BJ (cell line): ENCODE data around the gene PRDM13. TPM values are rescaled to one million over a fixed set of nuclear protein-coding genes. Genes with fewer than 3 reads are reported as not detected.

Source experiments
- CTCF ChIA-PET: fragments of 350-600 bp; formaldehyde crosslinking; extraction: SDS; loops from one replicate; lab custom pipeline; 2021; ENCODE audit warnings: antibody characterized with exemption, inconsistent platforms; lab: Yijun Ruan, JAX
- POLR2A ChIA-PET: fragments of 300-600 bp; sonication (Branson Sonifier 250); formaldehyde crosslinking; extraction: SDS; loops from one replicate; lab custom pipeline; 2021; ENCODE audit warnings: antibody characterized with exemption; lab: Charles Lee
- DNase-seq: peaks from one replicate; pipeline ENCODE4 v3.0.0-alpha.2; 2011; ENCODE audit warnings: low read depth
- H3K27me3 ChIP-seq: 2 replicates; pipeline ENCODE4 v1.6.0; 2011; ENCODE audit warnings: low read length; ENCODE audit not compliant: control insufficient read depth, insufficient read depth
- H3K36me3 ChIP-seq: 2 replicates; pipeline ENCODE4 v1.5.1; 2011; ENCODE audit warnings: low read length; ENCODE audit not compliant: control insufficient read depth, insufficient read depth
- H3K4me3 ChIP-seq: 2 replicates; pipeline ENCODE4 v1.5.1; 2011; ENCODE audit warnings: low read depth, mild to moderate bottlenecking, control low read depth, low read length
- CTCF ChIP-seq: IDR thresholded peaks from 2 replicates; pipeline ENCODE4 v1.5.1; 2011; ENCODE audit warnings: low read depth, mild to moderate bottlenecking, control low read depth, inconsistent platforms, low read length, moderate library complexity; ENCODE audit not compliant: insufficient read depth
- polyA plus RNA-seq: library from polyadenylated mRNA; depleted of rRNA; stranded (reverse); fragments of >200 nt; gene quantifications from 2 replicates; pipeline ENCODE4 v1.2.3, GENCODE V29; 2011; rRNA removed
- small RNA-seq: library from RNA; depleted of rRNA; stranded (forward); fragments of <200 nt; gene quantifications from one replicate; pipeline ENCODE3, GENCODE V24; 2012; ENCODE audit warnings: low replicate concordance, low read depth; ENCODE audit not compliant: insufficient read length

PRDM13 gene
- polyA plus RNA-seq, 1 experiment = not detected

GRCh38 chr6:99660206-99660605 is 53.6 kb downstream of the PRDM13 start:
- H3K27me3 ChIP-seq = no peaks in the 10 kb centered on the region
- DNase-seq = no peak
- CTCF ChIA-PET = no interaction called here

GRCh38 chr6:99661870-99662269 is 55.2 kb downstream of the PRDM13 start:
- Histone ChIP-seq H3K36me3 (no peaks in the 10 kb centered on the region), H3K27me3 (0 out of 2 replicates have a peak, but pooled peaks cover 1% of the 10 kb centered on the region), H3K4me3 (no peak overlapping the region)
- DNase-seq = no peak
- TF ChIP-seq CTCF = no peak
- CTCF ChIA-PET = no interaction called here
- POLR2A ChIA-PET = no interaction called here

More at GRCh38 chr6:99660206-99660605, 53.6 kb downstream of the PRDM13 start:
- TF ChIP-seq CTCF = no peak
- POLR2A ChIA-PET = no interaction called here
- H3K4me3 ChIP-seq = no peak overlapping the region
- no peaks in the 10 kb centered on the region for H3K36me3 ChIP-seq

- no peak for DNase-seq
- Histone ChIP-seq H3K36me3 (no peaks in the 10 kb centered on the region), H3K27me3 (0 out of 2 replicates have a peak, but pooled peaks cover 1% of the 10 kb centered on the region), H3K4me3 (no peak overlapping the region)
- CTCF ChIA-PET = no interaction called here
- POLR2A ChIA-PET = no interaction called here
- TF ChIP-seq CTCF = no peak
Observed at GRCh38 chr6:99662616-99663015, 56.0 kb downstream of the PRDM13 start.

Small RNAs within 50 kb of the gene (small RNA-seq; reads per million reads assigned to genes)
- not detected for gene RF00019

Other genes starting within 250 kb of the PRDM13 start
- gene COQ3, start 212.6 kb upstream of the PRDM13 start, polyA plus RNA-seq = 3.3 and 6.4 TPM in 2 replicates
- gene PNISR, start 181.5 kb upstream of the PRDM13 start, polyA plus RNA-seq = 19.0 and 31.9 TPM in 2 replicates
- gene USP45, start 91.4 kb upstream of the PRDM13 start, polyA plus RNA-seq = 5.1 and 9.0 TPM in 2 replicates
- gene CCNC, start 38.2 kb upstream of the PRDM13 start, polyA plus RNA-seq = 32.3 and 44.8 TPM in 2 replicates